SU-DHL-6 (cell line): ENCODE results near the gene ZNF536.

Experiments used
- CTCF ChIP-seq: fragments of 200-600 bp; sonication (generic); IDR thresholded peaks from one replicate; pipeline ENCODE4 v1.5.1; 2017; ENCODE audit warnings: antibody characterized with exemption, mild to moderate bottlenecking, low read length, moderate library complexity; ENCODE audit not compliant: insufficient read depth, poor library complexity, severe bottlenecking
- EZH2phosphoT487 ChIP-seq: fragments of 200-600 bp; sonication (generic), shearing (Covaris generic); conservative IDR thresholded peaks from 2 replicates; pipeline ENCODE4 v1.6.1; 2018; ENCODE audit warnings: mild to moderate bottlenecking, antibody characterized with exemption, low read length, moderate library complexity, mixed read lengths

GRCh38 chr19:30356951-30357579 is 15.1 kb upstream of the ZNF536 start:
- no peak for TF ChIP-seq CTCF
- no peak for TF ChIP-seq EZH2phosphoT487
